ENCODE measurements around the gene DNM1L. TPM values are rescaled to one million over a fixed set of nuclear protein-coding genes. Genes with fewer than 3 reads are reported as not detected.

The DNM1L gene
- total RNA-seq (2014; rRNA removed; shearing (Covaris generic)), result 61.1 and 64.1 TPM in 2 replicates
- 97.8 and 102 TPM in 2 replicates for total RNA-seq (2022)
- percentile 87 among the genes with signal in this experiment for Bru-seq, nascent RNA
- percentile 80 among the genes with signal in this experiment for BruChase-seq, experiment 1, labeled RNA remaining after a 6-hour chase
- BruChase-seq, experiment 2, labeled RNA remaining after a 2-hour chase, result percentile 84 among the genes with signal in this experiment
- long read RNA-seq, full-length matches to known transcripts, result 133 of 154 reads
- long read RNA-seq, partial matches to known transcripts, result 6 of 154 reads
- long read RNA-seq, other reads (novel, unspliced or antisense), result 15 of 154 reads

- peak within 1 kb of the TSS; percentile 83 for H3K4me2 ChIP-seq (ENCODE audit: low read length)
- ChIA-PET CTCF (ENCODE audit: unreplicated experiment) (no interaction called here), POLR2A (interaction anchor here (0.7 kb wide), 1 partner anchor 950 kb away, joined by 3 read pairs; no protein-coding TSS in a partner anchor)
- no peaks in the 10 kb centered on the region for H3K9me2 ChIP-seq (ENCODE audit: insufficient read depth, low read length)
- no TSS peak for BruUV-seq (replicated peaks)
- H4K20me1 ChIP-seq (ENCODE audit: insufficient read depth, low read length), result peaks cover 8% of the 10 kb centered on the region
- DNase-seq (ENCODE audit: low spot score), result peak; percentile 94
- H3K4me3 ChIP-seq (ENCODE audit: low read depth, low read length, poor library complexity, severe bottlenecking), result peak within 1 kb of the TSS; percentile 87
- intact Hi-C loops (cut with micrococcal nuclease; ENCODE audit: unreplicated experiment), result loop anchor here (2.0 kb wide), 1 partner anchor 75 kb away; the partner anchor contains the start of gene YARS2
- no peak for TF ChIP-seq EZH2phosphoT487 (IDR thresholded peaks at IDR 0.05; ENCODE audit: borderline replicate concordance, low read depth, low read length)
- peaks cover 49% of the 10 kb centered on the region for H3K79me2 ChIP-seq (ENCODE audit: insufficient read depth, low read depth, low read length)
- peaks cover 29% of the 10 kb centered on the region for H3K4me1 ChIP-seq (ENCODE audit: insufficient read depth, low read length, poor library complexity, severe bottlenecking)
- peaks cover 15% of the 10 kb centered on the region for H3K36me3 ChIP-seq (ENCODE audit: insufficient read depth, low read length)
- H2AFZ ChIP-seq (ENCODE audit: low read length), result peak within 1 kb of the TSS; percentile 39; the same call in 1 of the 2 replicates
- peaks cover under 1% of the 10 kb centered on the region; the same call in 1 of the 2 replicates for H3K9me3 ChIP-seq (ENCODE audit: low read length)
- H3K27ac ChIP-seq (ENCODE audit: low read depth, low read length, poor library complexity, severe bottlenecking), result peak within 1 kb of the TSS; percentile 69
These were observed at the start of gene DNM1L for GRCh38 chr12:32679091-32679919. DNM1L (plus strand) TSS chr12:32679301; CDS start chr12:32679364, 63 bp downstream.

- CTCF ChIA-PET (ENCODE audit: unreplicated experiment), result no interaction called here
- POLR2A ChIA-PET, result no interaction called here
- no peak overlapping the region for H3K4me3 ChIP-seq (ENCODE audit: low read depth, low read length, poor library complexity, severe bottlenecking)
- H3K9me3 ChIP-seq (ENCODE audit: low read length), result peaks cover 10% of the 10 kb centered on the region; the same call in 1 of the 2 replicates
- H3K9me2 ChIP-seq (ENCODE audit: insufficient read depth, low read length), result no peaks in the 10 kb centered on the region
- no peak overlapping the region for H2AFZ ChIP-seq (ENCODE audit: low read length)
- BruUV-seq (replicated peaks), result no TSS peak
- H3K79me2 ChIP-seq (ENCODE audit: insufficient read depth, low read depth, low read length), result no peaks in the 10 kb centered on the region
- no peaks in the 10 kb centered on the region for H3K4me1 ChIP-seq (ENCODE audit: insufficient read depth, low read length, poor library complexity, severe bottlenecking)
- no peaks in the 10 kb centered on the region for H4K20me1 ChIP-seq (ENCODE audit: insufficient read depth, low read length)
- H3K36me3 ChIP-seq (ENCODE audit: insufficient read depth, low read length), result peaks cover 68% of the 10 kb centered on the region
- DNase-seq (ENCODE audit: low spot score), result no peak
- H3K27ac ChIP-seq (ENCODE audit: low read depth, low read length, poor library complexity, severe bottlenecking), result no peak overlapping the region
- no peak for TF ChIP-seq EZH2phosphoT487 (IDR thresholded peaks at IDR 0.05; ENCODE audit: borderline replicate concordance, low read depth, low read length)
- TF ChIP-seq CTCF (conservative IDR thresholded peaks at IDR 0.05; ENCODE audit: low read length), result no peak
- no peak overlapping the region for H3K4me2 ChIP-seq (ENCODE audit: low read length)
- intact Hi-C loops (cut with micrococcal nuclease; ENCODE audit: unreplicated experiment), result no loop called here
These were observed 37.7 kb upstream of the DNM1L start for GRCh38 chr12:32641287-32641901.

GRCh38 chr12:32644431-32644830, 34.7 kb upstream of the DNM1L start:
- ChIA-PET CTCF (ENCODE audit: unreplicated experiment) (no interaction called here), POLR2A (no interaction called here)
- Histone ChIP-seq H3K4me1 (ENCODE audit: insufficient read depth, low read length, poor library complexity, severe bottlenecking) (no peaks in the 10 kb centered on the region), H3K9me2 (ENCODE audit: insufficient read depth, low read length) (no peaks in the 10 kb centered on the region), H3K9me3 (ENCODE audit: low read length) (no peaks in the 10 kb centered on the region), H3K27ac (ENCODE audit: low read depth, low read length, poor library complexity, severe bottlenecking) (no peak overlapping the region), H3K79me2 (ENCODE audit: insufficient read depth, low read depth, low read length) (no peaks in the 10 kb centered on the region), H3K4me2 (ENCODE audit: low read length) (no peak overlapping the region), H3K4me3 (ENCODE audit: low read depth, low read length, poor library complexity, severe bottlenecking) (no peak overlapping the region), H2AFZ (ENCODE audit: low read length) (no peak overlapping the region), H4K20me1 (ENCODE audit: insufficient read depth, low read length) (no peaks in the 10 kb centered on the region), H3K36me3 (ENCODE audit: insufficient read depth, low read length) (peaks cover 41% of the 10 kb centered on the region)
- intact Hi-C loops (cut with micrococcal nuclease; ENCODE audit: unreplicated experiment), result no loop called here
- no peak for TF ChIP-seq EZH2phosphoT487 (IDR thresholded peaks at IDR 0.05; ENCODE audit: borderline replicate concordance, low read depth, low read length)
- TF ChIP-seq CTCF (conservative IDR thresholded peaks at IDR 0.05; ENCODE audit: low read length), result no peak
- DNase-seq (ENCODE audit: low spot score), result no peak
- BruUV-seq (replicated peaks), result no TSS peak

Measured in OCI-LY7 (cell line).